Gastroesophageal sphincter (tissue), 3 donors: ENCODE measurements around the gene FOXK1.

Experiments used
- EP300 ChIP-seq: sonication (generic); formaldehyde crosslinking; IDR thresholded peaks from one replicate; pipeline ENCODE4 v1.6.1; 2017; ENCODE audit warnings: antibody characterized with exemption, mild to moderate bottlenecking
- POLR2A ChIP-seq, 2 donors: fragments of 450-650 bp; IDR thresholded peaks; one replicate each; pipeline ENCODE4 v1.6.1; 2017; ENCODE audit warnings: antibody characterized with exemption in 2 of 2, mild to moderate bottlenecking in 2 of 2, moderate library complexity in 1 of 2
- POLR2AphosphoS5 ChIP-seq: sonication (generic); formaldehyde crosslinking; IDR thresholded peaks from one replicate; pipeline ENCODE4 v1.6.1; 2017; ENCODE audit warnings: antibody characterized with exemption
- TF ChIP-seq, protein P1 (sequence below), 4 experiments: fragments of 200-600 bp in 2 of 4; fragments of 450-650 bp in 2 of 4; sonication (generic) in 1 of 4; IDR thresholded peaks; one replicate each; pipeline ENCODE4 v1.5.1; 2017 to 2019; ENCODE audit warnings: antibody characterized with exemption in 4 of 4, mild to moderate bottlenecking in 2 of 4, moderate library complexity in 2 of 4

DNA sequence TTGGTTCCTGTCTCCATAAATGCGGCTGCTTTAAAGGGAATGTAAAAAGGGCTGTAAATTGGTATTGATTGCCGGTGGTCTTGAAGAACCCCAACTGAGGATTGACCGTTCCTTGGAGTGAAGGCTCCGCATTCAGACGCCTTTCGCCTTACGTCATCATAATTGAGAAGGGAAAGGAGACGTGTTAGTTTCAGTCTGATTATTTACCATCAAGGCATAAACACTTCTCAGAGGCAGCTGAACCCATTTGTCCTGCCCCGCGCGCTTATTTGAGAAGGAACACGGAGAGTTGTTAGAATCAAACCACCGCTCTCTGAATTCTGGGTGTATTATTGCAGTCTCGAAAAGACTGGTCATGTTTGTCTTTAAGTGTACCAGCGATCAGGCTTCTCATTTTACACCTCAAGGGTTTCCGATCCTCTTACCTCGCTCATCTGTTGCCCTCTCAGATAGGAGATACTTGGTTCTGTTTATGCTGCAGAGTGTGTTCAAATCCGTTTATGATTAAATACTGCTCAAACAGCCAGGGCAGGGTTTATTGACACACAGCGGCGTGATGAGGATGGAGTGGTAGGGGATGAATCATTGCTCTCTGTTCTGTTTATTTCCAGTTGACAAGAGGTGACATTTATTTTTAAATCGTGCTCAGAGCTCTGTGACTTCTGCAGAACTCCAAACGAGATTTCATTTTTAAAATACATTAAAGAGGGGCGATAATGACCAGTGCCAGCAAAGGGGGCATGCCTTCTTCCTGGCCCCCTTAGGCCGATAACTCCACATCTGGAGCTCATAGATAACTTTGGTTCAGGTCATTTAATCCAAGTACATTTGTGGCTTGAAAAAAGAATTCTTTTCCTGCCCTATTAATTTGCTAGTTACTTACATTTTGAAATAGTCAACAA lies 30.4 kb downstream of the FOXK1 start:
- TF ChIP-seq EP300, result no peak
- no peak for TF ChIP-seq POLR2A (IDR thresholded peaks at IDR 0.05)
- TF ChIP-seq, protein P1, sequence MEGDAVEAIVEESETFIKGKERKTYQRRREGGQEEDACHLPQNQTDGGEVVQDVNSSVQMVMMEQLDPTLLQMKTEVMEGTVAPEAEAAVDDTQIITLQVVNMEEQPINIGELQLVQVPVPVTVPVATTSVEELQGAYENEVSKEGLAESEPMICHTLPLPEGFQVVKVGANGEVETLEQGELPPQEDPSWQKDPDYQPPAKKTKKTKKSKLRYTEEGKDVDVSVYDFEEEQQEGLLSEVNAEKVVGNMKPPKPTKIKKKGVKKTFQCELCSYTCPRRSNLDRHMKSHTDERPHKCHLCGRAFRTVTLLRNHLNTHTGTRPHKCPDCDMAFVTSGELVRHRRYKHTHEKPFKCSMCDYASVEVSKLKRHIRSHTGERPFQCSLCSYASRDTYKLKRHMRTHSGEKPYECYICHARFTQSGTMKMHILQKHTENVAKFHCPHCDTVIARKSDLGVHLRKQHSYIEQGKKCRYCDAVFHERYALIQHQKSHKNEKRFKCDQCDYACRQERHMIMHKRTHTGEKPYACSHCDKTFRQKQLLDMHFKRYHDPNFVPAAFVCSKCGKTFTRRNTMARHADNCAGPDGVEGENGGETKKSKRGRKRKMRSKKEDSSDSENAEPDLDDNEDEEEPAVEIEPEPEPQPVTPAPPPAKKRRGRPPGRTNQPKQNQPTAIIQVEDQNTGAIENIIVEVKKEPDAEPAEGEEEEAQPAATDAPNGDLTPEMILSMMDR (IDR thresholded peaks at IDR 0.05), result no peak
- TF ChIP-seq POLR2AphosphoS5, result no peak
